ENCODE measurements around the gene JUN.
A peak's percentile ranks its signal among the peaks of the same experiment; 100 is the strongest.

The JUN gene

GRCh38 chr1:58783993-58784757, at the start of gene JUN (continued):
- TF ChIP-seq SALL2 (tag by site-specific recombination; IDR thresholded peaks at IDR 0.05; ENCODE audit: borderline replicate concordance) (no peak), ZNF398 (tag by site-specific recombination; IDR thresholded peaks at IDR 0.05) (peak; percentile 94), ZNF18 (tag by site-specific recombination; IDR thresholded peaks at IDR 0.05) (no peak), ZBTB26 (tag by site-specific recombination; optimal IDR thresholded peaks at IDR 0.05) (peak; percentile 68), ZNF248 (tag by site-specific recombination; IDR thresholded peaks at IDR 0.05) (no peak), GFI1B (tag by site-specific recombination; IDR thresholded peaks at IDR 0.05) (peak; percentile 25; the same call in 1 of the 2 replicates), ZNF791 (tag by site-specific recombination; IDR thresholded peaks at IDR 0.05) (no peak), BCL6B (tag by site-specific recombination; IDR thresholded peaks at IDR 0.05) (no peak), ZNF280D (tag by site-specific recombination; IDR thresholded peaks at IDR 0.05) (no peak), HOXC10 (CRISPR knock-in tag; IDR thresholded peaks at IDR 0.05) (no peak), ZNF510 (tag by site-specific recombination; IDR thresholded peaks at IDR 0.05; ENCODE audit: insufficient replicate concordance) (no peak), ZNF121 (tag by site-specific recombination; IDR thresholded peaks at IDR 0.05) (no peak; the same call in 1 of the 2 replicates), ZEB2 (tag by site-specific recombination; IDR thresholded peaks at IDR 0.05) (peak; percentile 97), ZNF530 (tag by site-specific recombination; IDR thresholded peaks at IDR 0.05; ENCODE audit: low read depth) (no peak), ZNF223 (tag by site-specific recombination; IDR thresholded peaks at IDR 0.05) (no peak), ZBTB1 (tag by site-specific recombination; IDR thresholded peaks at IDR 0.05) (no peak), KLF10 (tag by site-specific recombination; IDR thresholded peaks at IDR 0.05) (peak; percentile 94), ZNF16 (tag by site-specific recombination; IDR thresholded peaks at IDR 0.05; ENCODE audit: low read depth) (no peak), ZNF350 (tag by site-specific recombination; IDR thresholded peaks at IDR 0.05) (no peak), BCL11B (tag by site-specific recombination; IDR thresholded peaks at IDR 0.05; ENCODE audit: low read depth) (peak; percentile 48), ZNF792 (tag by site-specific recombination; IDR thresholded peaks at IDR 0.05) (no peak), ZNF677 (tag by site-specific recombination; IDR thresholded peaks at IDR 0.05) (no peak), ZNF132 (tag by site-specific recombination; IDR thresholded peaks at IDR 0.05; ENCODE audit: borderline replicate concordance) (no peak), ZNF24 (tag by site-specific recombination; IDR thresholded peaks at IDR 0.05) (peak; percentile 68), PRDM10 (tag by site-specific recombination; IDR thresholded peaks at IDR 0.05) (peak; percentile 93), ZNF521 (tag by site-specific recombination; IDR thresholded peaks at IDR 0.05) (no peak), SCRT2 (tag by site-specific recombination; IDR thresholded peaks at IDR 0.05) (no peak)
